Stimulated activated naive CD8-positive, alpha-beta T cell treated with anti-CD3 and anti-CD28 coated beads, Interleukin-15, Interleukin-2, amounts not matched to agents 100 ng/mL and 50 ng/mL, for 24 hours (primary cell): Measurements from ENCODE around the gene CD248.
"Not testable (repeated sequence)": the region's sequence is repeated elsewhere in the genome, so short reads cannot be mapped to it uniquely, and the experiment has no call there.

Source experiments
- H3K27ac Mint-ChIP-seq: one replicate; pipeline ENCODE4 v1.8.0; 2021; ENCODE audit warnings: mild to moderate bottlenecking, mixed read lengths
- H3K27me3 Mint-ChIP-seq: one replicate; pipeline ENCODE4 v1.8.0; 2021; ENCODE audit warnings: mixed read lengths
- H3K36me3 Mint-ChIP-seq: one replicate; pipeline ENCODE4 v1.8.0; 2021; ENCODE audit warnings: low read depth, mixed read lengths
- H3K4me1 Mint-ChIP-seq: one replicate; pipeline ENCODE4 v1.8.0; 2021; ENCODE audit warnings: low read depth, mixed read lengths
- H3K4me3 Mint-ChIP-seq: one replicate; pipeline ENCODE4 v1.8.0; 2021; ENCODE audit warnings: mild to moderate bottlenecking, mixed read lengths
- H3K9me3 Mint-ChIP-seq: one replicate; pipeline ENCODE4 v1.8.0; 2021; ENCODE audit warnings: mixed read lengths

Gene CD248

DNA sequence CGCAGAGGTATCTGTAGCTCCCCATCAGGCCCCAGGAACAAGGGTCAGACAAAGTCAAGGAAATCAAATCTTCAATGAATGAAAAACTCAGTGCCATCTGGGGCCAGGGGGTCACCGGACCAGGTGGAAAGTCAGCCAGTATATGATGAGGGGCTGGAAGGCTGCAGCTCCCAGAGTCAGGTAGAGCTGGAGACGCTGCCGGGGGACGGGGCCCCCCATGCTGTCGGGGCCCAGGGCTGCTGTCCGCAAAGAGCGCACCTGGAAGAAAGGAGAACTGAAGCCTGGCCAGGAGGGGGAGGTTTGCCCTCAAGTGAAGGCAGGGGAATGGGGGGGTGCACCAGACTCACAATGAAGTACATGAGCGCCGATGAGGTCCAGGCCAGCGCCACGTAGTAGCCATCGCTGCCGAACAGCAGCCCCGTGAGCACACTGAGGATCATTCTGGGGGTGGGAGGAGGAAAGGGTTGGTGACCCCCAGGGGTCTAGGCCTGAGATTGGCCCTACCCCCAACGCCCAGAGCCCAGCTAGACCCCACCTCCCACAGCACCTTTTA lies 32.2 kb downstream of the CD248 start:
- peaks cover 1% of the 10 kb centered on the region for H3K27me3 Mint-ChIP-seq
- H3K4me3 Mint-ChIP-seq = no peak overlapping the region
- H3K27ac Mint-ChIP-seq = no peak overlapping the region
- H3K9me3 Mint-ChIP-seq = no peaks in the 10 kb centered on the region
- peaks cover 32% of the 10 kb centered on the region for H3K4me1 Mint-ChIP-seq
- H3K36me3 Mint-ChIP-seq = peaks cover 3% of the 10 kb centered on the region

GRCh38 chr11:66283461-66284105 lies 33.3 kb downstream of the CD248 start:
- no peaks in the 10 kb centered on the region for H3K9me3 Mint-ChIP-seq
- no peak overlapping the region for H3K27ac Mint-ChIP-seq
- no peak overlapping the region for H3K4me3 Mint-ChIP-seq
- peaks cover 6% of the 10 kb centered on the region for H3K27me3 Mint-ChIP-seq
- H3K36me3 Mint-ChIP-seq = peaks cover 3% of the 10 kb centered on the region
- H3K4me1 Mint-ChIP-seq = peaks cover 33% of the 10 kb centered on the region

DNA sequence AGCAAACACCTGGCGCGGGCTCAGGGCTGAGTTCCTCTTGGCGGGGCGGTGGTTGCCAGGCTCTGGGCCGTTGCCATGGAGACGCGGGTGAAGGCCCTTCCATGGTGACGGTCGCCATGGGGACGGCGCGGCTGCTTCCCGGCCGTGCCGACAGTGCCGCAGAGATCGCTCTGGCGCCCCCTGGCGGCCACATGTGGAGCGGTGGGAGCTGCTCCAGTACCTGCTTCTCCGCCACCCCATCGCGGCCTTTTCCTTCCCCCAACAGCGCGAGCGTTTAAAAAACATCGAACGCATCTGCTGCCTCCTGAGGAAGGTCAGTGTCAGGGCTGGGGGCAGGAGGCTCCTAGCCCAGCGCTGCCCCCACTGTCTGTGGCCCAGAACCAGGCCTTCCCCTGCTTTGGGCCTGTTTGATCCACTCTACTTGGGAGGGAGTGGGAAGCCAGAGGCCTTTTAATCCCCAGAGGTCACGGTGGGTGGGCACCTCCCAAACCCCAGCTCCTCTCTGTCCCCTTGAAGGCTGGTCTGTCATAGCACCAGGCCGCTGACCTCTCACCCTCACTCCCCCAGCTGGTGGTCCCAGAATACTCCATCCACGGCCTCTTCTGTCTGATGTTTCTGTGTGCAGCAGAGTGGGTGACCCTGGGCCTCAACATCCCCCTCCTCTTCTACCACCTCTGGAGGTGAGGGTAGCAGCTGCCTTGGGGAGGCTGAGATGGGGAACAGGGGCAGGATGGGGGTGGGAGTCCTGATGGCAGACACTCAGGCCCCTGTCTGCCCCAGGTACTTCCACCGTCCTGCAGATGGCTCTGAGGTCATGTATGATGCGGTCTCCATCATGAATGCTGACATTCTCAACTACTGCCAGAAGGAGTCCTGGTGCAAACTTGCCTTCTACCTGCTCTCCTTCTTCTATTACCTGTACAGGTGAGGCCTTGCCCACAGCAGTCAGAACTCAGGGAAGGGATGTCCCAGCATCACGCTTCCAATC lies 34.1 kb downstream of the CD248 start:
- Mint-ChIP-seq H3K36me3 (peaks cover 3% of the 10 kb centered on the region), H3K27me3 (peaks cover 6% of the 10 kb centered on the region), H3K27ac (no peak overlapping the region), H3K9me3 (no peaks in the 10 kb centered on the region), H3K4me3 (peak overlapping the region; percentile 41), H3K4me1 (peaks cover 34% of the 10 kb centered on the region)

DNA sequence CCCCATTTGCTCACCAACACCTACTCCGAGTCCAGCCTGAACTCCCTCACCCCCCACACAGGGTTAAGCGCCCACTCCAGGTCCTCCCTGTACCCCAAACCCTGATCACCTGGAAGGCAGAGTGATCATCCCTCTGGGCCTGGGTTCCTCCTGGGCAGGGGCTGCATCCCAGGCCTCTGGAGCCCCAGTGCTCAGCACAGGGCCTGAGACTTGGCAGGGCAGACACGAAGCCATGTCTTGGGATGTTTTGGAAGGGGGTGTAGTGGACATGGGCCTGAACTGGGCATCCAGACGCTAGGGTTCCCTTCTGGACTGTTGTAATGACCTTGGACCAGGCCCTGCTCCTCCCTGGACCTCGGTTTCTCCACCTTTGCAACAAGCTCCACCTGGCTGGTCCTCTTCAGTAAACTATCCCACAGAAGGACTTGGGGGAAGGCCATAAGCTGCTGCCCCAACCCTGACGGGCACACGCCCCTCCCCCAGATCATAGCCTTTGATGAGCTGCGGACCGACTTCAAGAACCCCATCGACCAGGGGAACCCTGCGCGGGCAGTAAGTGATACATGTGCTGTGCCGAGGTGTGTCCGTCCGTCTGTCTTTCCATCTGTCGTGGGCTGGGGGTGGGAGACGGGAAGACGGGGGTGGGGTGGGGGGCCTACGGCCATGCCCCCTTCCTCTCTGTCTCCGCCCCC lies 34.9 kb downstream of the CD248 start:
- H3K27ac Mint-ChIP-seq = no peak overlapping the region
- peaks cover 3% of the 10 kb centered on the region for H3K36me3 Mint-ChIP-seq
- H3K27me3 Mint-ChIP-seq = peaks cover 6% of the 10 kb centered on the region
- H3K4me1 Mint-ChIP-seq = peaks cover 31% of the 10 kb centered on the region
- H3K4me3 Mint-ChIP-seq = peak overlapping the region; percentile 41
- no peaks in the 10 kb centered on the region for H3K9me3 Mint-ChIP-seq

- no peaks in the 10 kb centered on the region for H3K9me3 Mint-ChIP-seq
- no peaks in the 10 kb centered on the region for H3K36me3 Mint-ChIP-seq
- peaks cover 31% of the 10 kb centered on the region for H3K4me1 Mint-ChIP-seq
- H3K27me3 Mint-ChIP-seq = peaks cover 6% of the 10 kb centered on the region
- no peak overlapping the region for H3K27ac Mint-ChIP-seq
- no peak overlapping the region for H3K4me3 Mint-ChIP-seq
Observed at GRCh38 chr11:66281001-66281400, 35.8 kb downstream of the CD248 start.

- Mint-ChIP-seq H3K4me1 (peaks cover 31% of the 10 kb centered on the region), H3K36me3 (no peaks in the 10 kb centered on the region), H3K27me3 (peaks cover 6% of the 10 kb centered on the region), H3K4me3 (no peak overlapping the region), H3K9me3 (no peaks in the 10 kb centered on the region), H3K27ac (no peak overlapping the region)
Observed at GRCh38 chr11:66280428-66280827, 36.4 kb downstream of the CD248 start.

- Mint-ChIP-seq H3K4me1 (peaks cover 31% of the 10 kb centered on the region), H3K36me3 (peaks cover 1% of the 10 kb centered on the region), H3K27ac (peak overlapping the region; percentile 63), H3K27me3 (peaks cover 6% of the 10 kb centered on the region), H3K4me3 (peak overlapping the region; percentile 57), H3K9me3 (no peaks in the 10 kb centered on the region)
Observed at GRCh38 chr11:66279092-66279734, 37.6 kb downstream of the CD248 start.

DNA sequence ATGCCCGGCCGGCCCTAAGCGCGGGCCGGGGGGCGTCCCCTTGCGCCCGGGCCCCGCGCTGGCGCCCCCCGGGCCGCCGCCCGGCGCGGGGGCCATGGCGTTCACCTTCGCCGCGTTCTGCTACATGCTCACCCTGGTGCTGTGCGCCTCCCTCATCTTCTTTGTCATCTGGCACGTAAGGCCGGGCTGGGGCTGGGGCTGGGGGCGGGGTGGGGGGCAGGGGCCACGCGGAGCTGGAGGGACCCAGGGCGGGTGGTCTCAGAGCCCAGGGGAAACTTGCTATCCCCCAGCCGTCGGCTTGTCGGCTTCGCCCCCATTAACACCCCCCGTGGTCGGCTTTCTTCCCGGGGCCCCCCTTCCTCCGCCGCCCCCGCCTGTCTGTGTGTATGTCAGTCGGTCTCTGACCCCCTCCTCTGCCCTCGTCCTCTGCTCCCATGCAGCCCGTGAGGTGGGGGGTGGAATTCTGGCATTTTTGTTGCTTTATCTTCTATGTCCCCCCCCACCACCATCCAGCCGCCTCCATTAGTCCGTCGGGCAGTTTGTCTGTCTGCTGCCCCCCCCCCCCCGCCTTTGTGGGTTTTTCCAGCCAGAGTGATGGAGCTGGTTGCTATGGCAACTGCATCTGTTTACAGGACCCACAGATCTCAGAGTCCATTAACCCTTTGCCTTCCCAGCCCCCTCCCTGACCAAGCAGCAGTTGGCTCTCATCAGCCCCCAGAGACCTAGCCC lies 38.3 kb downstream of the CD248 start:
- Mint-ChIP-seq H3K36me3 (peaks cover 7% of the 10 kb centered on the region), H3K9me3 (no peaks in the 10 kb centered on the region), H3K27ac (no peak overlapping the region), H3K4me1 (peaks cover 31% of the 10 kb centered on the region), H3K27me3 (peaks cover 6% of the 10 kb centered on the region), H3K4me3 (peak overlapping the region; percentile 57)

DNA sequence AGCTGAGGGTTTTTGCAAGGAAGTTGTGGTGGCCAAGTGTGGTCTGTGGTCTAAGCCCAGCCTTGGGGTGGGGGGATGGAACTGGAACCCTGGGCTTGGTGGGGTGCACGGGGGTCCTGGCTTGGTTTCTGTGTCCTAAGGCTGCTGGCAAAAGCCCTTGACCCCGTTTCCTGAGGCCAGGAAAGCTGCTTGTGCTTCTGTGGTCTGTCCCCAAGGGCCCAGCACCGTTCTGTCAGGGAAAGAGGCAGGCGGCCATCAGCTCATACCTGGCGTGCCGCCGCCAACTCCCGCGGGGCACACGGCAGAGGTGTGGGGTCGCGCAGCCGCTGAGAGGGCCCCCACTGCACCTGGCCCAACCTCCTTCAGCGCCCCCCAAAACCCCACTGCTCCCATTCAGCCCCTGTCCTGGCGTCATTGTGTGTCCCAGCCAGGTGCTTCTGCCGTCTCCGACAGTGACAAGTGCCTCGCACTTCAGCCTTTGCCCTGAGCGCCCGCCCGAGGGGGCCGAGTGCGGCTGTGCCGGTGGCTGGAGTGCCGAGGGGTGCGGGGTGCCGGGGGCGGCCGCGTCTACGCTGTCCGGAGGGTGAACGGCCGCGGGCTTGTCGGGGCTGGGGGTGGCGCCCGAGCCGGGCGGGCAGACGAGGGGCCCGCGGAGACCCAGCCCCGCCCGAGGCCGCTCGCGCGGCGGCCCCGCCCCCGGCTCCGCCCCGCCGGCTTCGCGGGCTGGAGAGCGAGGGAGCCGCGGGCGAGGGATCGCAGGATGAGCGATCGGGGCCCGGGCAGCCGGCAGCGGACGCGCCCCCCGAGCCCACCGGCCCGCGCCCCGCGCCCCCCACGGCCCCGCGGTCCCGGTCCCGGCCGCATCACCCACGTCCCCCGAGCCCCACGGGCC lies 39.1 kb downstream of the CD248 start, which contains the start of gene CNIH2:
CNIH2 (plus strand) TSS at position 705 of the 892 bp plus-strand sequence. CDS start 282 bp downstream, outside the sequence.
- Mint-ChIP-seq H3K27me3 (peaks cover 6% of the 10 kb centered on the region), H3K36me3 (peaks cover 15% of the 10 kb centered on the region), H3K4me1 (peaks cover 32% of the 10 kb centered on the region), H3K4me3 (peak within 1 kb of the TSS; percentile 57), H3K27ac (no peak within 1 kb of the TSS), H3K9me3 (no peaks in the 10 kb centered on the region)

GRCh38 chr11:66277064-66277463 lies 39.8 kb downstream of the CD248 start:
- not testable (repeated sequence) for H3K9me3 Mint-ChIP-seq, H3K27ac Mint-ChIP-seq, H3K27me3 Mint-ChIP-seq, H3K4me3 Mint-ChIP-seq
- peaks cover 32% of the 10 kb centered on the region for H3K4me1 Mint-ChIP-seq
- peaks cover 21% of the 10 kb centered on the region for H3K36me3 Mint-ChIP-seq

DNA sequence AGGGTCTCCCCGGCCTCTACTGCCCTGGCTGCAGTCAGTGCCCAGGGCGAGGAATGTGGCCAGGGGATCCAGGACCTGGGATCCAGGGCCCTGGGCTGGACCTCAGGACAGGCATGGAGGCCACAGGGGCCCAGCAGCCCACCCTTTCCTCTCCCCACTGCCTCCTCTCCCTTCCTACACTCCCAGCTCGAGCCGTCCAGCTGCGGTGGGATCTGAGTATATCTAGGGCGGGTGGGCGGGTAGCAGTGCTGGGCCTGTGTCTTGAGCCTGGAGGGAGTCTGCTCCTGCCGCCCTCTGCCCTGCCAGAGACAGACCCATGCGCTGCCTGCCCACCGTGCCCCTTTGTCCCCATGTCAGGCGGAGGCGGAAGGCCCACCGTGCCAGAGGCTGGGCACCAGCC lies 40.2 kb downstream of the CD248 start:
- H3K9me3 Mint-ChIP-seq, H3K4me3 Mint-ChIP-seq, H3K27ac Mint-ChIP-seq, H3K27me3 Mint-ChIP-seq: not testable (repeated sequence)
- Mint-ChIP-seq H3K36me3 (peaks cover 25% of the 10 kb centered on the region), H3K4me1 (peaks cover 32% of the 10 kb centered on the region)

DNA sequence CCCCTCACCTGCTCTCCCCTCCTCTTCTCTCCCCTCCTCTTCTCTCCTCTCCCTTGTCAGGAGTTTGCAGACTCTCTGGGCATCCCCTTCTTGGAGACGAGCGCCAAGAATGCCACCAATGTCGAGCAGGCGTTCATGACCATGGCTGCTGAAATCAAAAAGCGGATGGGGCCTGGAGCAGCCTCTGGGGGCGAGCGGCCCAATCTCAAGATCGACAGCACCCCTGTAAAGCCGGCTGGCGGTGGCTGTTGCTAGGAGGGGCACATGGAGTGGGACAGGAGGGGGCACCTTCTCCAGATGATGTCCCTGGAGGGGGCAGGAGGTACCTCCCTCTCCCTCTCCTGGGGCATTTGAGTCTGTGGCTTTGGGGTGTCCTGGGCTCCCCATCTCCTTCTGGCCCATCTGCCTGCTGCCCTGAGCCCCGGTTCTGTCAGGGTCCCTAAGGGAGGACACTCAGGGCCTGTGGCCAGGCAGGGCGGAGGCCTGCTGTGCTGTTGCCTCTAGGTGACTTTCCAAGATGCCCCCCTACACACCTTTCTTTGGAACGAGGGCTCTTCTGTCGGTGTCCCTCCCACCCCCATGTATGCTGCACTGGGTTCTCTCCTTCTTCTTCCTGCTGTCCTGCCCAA lies 40.7 kb downstream of the CD248 start:
- Mint-ChIP-seq H3K4me3 (no peak overlapping the region), H3K27ac (no peak overlapping the region), H3K9me3 (no peaks in the 10 kb centered on the region), H3K27me3 (peaks cover 6% of the 10 kb centered on the region), H3K4me1 (peaks cover 33% of the 10 kb centered on the region), H3K36me3 (peaks cover 27% of the 10 kb centered on the region)

- peaks cover 6% of the 10 kb centered on the region for H3K27me3 Mint-ChIP-seq
- H3K4me1 Mint-ChIP-seq = peaks cover 38% of the 10 kb centered on the region
- H3K9me3 Mint-ChIP-seq = no peaks in the 10 kb centered on the region
- H3K4me3 Mint-ChIP-seq = no peak overlapping the region
- no peak overlapping the region for H3K27ac Mint-ChIP-seq
- H3K36me3 Mint-ChIP-seq = peaks cover 31% of the 10 kb centered on the region
Observed at GRCh38 chr11:66275396-66275795, 41.4 kb downstream of the CD248 start.
